ENCODE results near the gene CLEC4G.
"Not testable (repeated sequence)": the region's sequence is repeated elsewhere in the genome, so short reads cannot be mapped to it uniquely, and the experiment has no call there.

CLEC4G gene, protein sequence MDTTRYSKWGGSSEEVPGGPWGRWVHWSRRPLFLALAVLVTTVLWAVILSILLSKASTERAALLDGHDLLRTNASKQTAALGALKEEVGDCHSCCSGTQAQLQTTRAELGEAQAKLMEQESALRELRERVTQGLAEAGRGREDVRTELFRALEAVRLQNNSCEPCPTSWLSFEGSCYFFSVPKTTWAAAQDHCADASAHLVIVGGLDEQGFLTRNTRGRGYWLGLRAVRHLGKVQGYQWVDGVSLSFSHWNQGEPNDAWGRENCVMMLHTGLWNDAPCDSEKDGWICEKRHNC

DNA sequence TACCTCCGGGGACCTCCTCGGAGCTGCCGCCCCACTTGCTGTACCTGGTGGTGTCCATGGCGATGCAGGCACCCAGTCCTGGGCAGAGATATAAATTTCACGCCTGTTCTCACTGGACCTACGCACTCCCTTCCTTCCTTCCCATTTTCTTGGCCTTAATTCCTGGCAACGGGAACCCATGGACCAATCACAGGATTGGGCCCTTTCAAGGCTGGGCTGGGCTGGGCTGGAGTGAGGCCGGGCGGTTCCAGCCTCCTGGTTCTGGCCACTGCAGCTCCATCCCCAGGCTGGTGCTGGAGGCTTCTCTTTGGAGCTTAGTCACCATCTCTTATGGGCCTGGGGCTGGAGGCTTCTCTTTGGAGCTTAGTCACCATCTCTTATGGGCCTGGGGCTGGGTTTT, at the start of gene CLEC4G:
CLEC4G (minus strand) TSS at position 66 of the 400 bp plus-strand sequence; CDS start at position 58, 8 bp downstream.
- DNase-seq = no peak

DNA sequence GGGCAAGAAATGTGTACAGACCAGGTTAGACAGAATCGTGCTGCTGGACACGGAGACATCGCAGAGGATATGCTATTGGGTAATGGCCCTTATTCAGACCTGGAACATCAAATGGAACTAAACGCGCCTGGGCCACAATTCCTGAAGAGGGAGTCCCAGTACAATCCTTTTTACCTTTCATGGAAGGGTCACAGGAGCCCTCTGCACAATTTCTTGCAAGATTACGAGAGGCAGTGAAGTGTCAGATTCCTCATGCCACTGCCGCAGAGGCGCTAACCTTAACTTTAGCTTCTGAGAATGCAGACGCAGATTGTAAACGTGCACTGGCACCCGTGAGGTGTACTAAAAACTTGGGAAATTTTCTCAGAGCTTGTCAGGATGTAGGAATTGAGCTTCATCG, 49.2 kb upstream of the CLEC4G start:
- DNase-seq = no peak

DNA sequence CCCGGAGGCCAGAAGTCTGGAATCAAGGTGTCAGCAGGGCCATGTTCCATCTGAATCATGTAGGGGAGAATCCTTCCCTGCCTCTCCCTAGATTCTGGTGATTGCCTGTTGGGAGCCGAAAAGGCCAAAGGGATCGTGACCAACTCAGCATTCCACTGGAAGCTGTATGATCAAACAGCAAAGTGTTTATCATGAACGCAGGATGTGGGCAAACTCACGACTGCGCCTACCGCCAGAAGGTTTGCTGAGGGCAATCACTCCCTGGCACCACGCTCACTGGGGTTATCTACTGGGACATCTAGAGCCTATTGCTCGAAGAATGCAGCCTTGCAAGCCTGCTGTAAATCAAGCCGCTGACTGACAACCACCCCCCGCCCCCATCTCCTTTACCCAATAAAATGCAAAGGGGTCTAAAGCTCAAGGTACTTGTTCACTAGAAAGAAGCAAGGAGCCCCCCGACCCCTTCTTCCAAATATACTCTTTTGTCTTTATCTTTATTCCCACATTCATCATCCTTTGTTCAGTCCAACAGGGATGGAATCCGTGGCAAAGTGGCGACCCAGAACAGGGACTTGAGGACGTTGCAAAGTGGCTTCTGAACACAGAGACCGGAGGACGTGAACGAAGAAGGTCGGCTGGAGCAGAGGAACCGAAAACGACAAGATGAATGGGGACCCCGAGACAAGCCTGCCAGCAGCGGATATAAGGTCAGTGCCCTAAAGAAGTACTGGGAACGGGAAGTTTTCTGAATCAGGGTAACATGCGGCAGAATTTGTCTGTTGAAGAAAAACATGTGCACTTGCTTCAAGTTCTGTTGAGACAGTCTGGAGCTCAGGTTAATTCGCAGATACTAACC, 47.9 kb upstream of the CLEC4G start:
- DNase-seq = no peak

DNA sequence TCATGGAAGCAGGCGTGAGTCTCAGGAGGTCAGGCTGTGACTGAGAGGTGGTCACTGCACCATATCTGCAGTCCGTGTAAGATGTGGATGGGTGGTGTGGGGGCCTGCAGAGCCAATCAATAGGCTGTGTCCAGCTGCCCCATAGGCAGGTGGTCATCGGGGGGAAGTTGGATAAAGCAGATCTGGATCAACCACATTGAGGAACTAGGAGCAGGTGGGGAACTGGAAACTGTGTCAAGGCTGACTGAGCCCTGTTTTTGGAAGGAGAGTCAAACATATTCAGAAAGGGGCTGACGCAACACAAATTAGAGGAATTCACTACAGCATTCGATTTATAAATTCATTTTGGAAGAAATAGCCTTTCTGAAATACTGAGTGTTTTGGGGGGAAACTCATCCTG, 46.2 kb upstream of the CLEC4G start:
- DNase-seq = no peak

DNA sequence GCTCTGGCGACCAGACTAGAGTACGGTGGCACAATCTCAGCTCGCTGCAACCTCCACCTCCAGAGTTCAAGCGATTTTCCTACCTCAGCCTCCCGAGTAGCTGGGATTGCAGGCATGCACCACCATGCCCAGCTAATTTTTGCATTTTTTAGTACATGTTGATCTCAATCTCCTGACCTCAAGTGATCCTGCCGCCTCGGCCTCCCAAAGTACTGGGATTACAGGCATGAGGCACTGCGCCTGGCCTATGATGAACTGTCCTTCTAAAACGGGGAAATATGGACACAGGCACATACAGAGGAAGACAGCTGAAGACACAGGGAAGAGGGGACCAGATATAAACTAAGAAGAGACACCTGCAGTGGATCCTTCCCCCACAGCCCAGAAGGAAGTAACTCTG, 43.9 kb upstream of the CLEC4G start:
- DNase-seq = no peak

DNA sequence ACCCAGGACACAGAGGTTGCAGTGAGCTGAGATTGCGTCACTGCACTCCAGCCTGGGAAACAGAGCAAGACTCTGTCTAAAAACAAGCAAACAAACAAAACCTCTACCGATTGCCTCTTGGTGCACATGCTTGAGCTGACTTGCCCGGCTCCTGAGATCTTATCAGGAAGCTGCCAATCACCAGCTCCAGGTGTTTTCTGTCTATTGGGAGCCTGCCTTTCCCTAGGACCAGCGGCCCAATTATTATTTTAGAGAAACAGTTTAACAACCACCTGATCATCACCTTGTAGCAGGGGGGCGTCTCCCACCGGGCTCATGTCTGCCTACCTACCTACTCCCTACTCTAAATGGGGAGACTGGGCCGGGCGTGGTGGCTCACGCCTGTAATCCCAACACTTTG, 41.9 kb upstream of the CLEC4G start:
- no peak for DNase-seq

DNA sequence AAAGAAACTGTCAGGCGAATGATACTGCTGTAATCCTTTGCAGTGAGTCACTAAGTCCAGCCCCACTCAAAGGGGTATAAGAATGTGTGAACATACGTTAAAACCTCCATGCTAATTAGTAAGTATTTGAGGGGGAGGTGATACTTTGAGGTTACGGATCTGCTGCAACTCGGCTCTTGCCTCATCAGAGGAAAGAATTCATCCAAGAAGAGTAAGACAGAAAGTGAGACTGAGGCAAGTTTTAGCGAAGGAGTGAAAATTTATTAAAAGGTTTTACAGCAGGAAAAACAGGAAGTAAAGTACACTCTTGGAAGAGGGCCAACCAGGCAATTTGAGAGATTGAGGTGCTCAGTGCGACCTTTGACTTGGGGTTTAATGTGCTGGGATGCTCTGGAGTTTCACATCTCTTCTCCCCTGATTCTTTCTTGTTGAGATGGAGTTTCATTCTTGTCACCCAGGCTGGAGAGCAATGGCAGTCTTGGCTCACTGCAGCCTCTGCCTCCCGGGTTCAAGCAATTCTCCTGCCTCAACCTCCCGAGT, 40.9 kb upstream of the CLEC4G start:
- DNase-seq = no peak

DNA sequence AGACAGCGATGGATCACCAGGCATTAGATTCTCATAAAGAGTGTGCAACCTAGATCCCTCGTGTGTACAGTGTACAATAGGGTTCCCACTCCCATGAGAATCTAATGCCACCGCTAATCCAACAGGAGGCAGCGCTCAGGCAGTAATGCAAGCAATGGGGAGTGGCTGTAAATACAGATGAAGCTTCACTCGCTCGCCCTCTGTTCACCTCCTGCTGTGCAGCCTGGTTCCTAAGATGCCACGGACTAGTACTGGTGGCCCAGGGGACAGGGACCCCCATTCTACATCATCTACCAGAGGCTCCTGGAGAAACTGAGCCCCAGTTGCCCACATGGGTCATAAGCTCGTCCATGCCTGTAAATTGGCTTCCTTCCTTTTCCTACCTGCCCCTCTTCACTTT, 39.2 kb upstream of the CLEC4G start:
- DNase-seq = no peak

DNA sequence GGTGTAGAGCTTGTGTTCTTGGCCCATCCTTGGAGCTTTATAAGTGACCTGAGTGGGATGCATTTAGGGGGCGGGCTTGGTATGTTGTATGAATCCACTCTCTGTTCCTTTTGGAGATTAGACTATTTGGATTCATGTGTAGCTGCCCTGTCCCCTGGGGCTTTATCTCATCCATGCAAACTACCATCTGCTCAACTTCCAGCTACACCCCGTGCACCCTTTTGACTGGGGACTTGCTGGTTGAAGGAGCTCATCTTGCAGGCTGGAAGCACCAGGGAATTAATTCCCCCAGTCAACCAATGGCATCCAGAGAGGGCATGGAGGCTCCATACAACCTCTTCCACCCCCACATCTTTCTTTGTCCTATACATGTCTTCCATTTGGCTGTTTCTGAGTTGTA, 37.3 kb upstream of the CLEC4G start:
- DNase-seq = no peak

DNA sequence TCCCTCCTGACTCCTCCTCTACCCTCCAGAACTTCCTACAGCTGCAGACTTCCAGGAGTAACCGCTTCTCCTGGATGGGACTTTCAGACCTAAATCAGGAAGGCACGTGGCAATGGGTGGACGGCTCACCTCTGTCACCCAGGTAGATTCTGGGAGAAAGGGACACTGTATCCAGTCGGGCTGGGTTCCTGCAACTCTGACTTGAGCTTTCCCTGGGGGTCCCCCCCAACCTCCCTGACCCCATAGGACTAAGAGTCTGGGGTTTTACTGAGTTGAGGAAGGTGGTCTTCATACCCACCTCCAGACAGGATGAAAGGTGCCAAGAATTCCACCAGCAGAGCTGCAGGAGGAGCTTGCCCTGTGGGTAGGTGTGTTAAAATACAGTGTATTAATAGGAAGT, 35.6 kb upstream of the CLEC4G start:
- no peak for DNase-seq

DNA sequence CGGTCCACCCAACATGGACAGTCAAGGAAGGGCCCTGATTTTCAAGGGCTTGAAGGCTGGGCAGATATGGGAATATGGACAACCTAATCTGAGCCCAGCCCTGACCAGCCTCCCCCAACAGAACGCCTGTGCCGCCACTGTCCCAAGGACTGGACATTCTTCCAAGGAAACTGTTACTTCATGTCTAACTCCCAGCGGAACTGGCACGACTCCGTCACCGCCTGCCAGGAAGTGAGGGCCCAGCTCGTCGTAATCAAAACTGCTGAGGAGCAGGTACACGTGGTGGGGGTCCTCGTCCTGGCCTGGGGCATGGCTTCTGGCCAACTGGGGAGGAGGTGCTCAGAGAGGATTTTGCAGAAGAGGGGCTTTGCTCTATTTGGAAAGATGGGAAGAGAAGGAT, 34.6 kb upstream of the CLEC4G start:
- DNase-seq = no peak

DNA sequence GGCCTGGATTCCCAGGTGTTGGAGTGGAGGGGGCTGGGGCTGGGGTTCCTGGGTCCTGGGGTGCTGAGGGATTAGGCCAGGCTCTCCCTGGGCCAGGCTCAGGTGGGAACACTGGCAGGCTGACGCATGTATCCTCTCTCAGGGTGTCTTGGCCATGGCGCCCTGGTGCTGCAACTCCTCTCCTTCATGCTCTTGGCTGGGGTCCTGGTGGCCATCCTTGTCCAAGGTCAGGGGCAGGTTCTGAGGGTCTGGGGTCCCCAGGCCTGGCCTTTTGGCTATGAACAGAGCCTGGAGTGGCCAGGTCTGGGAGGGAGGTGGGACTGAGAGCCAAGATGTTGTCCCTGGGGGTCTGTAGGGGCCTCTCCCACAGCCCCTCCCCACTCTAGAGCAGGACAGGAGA, 33.1 kb upstream of the CLEC4G start:
- not testable (repeated sequence) for DNase-seq

DNA sequence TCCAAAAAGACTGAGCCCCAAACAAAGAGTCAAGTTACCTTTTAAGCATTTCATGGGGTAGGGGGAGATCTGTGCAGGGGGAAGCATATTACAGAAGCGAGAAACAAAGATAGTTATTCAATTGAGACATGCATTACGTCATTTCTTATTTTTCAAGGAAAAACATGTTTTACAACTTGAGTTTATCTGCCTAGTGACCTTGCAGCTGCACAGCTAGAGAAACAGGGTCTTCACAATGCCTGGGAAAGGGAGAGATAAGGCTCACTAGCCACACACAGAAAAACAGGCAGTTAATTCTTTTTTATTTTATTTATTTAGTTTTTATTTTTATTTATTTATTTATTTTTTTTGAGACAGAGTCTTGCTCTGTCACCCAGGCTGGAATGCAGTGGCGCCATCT, 32.2 kb upstream of the CLEC4G start:
- DNase-seq = not testable (repeated sequence)

DNA sequence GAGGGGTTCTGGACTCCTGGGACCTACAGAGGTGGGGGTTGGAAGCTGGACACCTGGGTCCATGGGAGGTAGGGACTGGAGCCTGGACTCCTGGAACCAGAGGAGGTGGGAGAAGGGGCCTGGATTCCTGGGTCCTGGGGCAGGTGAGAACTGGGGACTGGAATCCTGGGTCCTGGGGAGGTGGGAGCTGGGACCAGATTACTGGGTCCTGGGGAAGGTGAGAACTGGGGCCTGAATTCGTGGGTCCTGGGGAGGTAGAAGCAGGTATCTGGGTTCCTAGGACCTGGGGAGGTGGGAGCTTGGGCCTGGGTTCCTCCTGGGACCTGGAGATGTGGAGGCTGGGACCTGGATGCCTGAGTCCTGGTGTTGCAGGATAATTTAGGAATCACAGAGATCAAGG, 31.8 kb upstream of the CLEC4G start:
- no peak for DNase-seq

DNA sequence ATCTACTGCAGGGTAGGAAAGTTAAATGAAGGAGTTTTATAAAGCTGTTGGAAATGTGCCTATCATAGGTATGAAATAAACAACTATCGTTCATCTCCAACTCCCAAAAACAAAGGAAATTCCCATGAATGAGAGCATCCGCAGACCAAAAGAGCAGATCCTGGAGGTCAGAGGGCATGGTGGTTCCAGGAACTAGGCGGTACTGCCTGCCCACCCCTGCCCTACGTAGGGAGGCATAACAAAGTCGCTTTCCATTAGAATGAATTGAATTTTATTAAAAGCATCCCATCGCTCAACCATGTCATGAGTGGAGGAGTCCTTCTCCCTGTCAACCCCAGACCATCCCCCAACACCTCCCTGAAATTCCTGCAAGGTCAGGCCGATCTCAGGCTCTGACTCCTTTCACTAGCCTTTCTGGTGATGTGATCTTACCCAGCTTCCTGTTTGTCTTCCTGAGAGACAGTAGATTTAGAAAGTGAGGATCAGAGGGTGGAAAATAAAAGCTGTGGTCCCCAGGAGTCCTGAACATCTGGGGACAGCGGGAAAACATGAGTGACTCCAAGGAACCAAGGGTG, 30.9 kb upstream of the CLEC4G start, which contains the start of gene CLEC4M:
CLEC4M (plus strand) TSS at position 525 of the 575 bp plus-strand sequence; CDS start at position 549, 24 bp downstream.
- DNase-seq = no peak

DNA sequence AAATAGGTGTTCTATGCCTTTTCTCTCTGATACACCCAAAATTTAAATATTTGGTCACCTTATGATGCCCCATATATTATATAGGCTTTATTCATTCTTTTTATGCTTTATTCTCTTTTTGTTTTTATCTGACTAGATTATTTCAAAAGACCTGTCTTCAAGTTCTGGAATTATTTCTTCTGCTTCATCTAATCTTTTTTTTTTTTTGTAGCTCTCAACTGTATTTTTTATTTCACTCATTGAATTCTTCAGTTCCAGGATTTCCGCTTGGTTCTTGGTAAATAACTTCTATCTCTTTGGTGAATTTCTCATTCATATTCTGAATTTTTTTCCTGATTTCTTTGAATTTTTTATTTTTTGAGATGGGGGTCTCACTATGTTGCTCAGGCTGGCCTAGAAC, 27.2 kb upstream of the CLEC4G start:
- no peak for DNase-seq

DNA sequence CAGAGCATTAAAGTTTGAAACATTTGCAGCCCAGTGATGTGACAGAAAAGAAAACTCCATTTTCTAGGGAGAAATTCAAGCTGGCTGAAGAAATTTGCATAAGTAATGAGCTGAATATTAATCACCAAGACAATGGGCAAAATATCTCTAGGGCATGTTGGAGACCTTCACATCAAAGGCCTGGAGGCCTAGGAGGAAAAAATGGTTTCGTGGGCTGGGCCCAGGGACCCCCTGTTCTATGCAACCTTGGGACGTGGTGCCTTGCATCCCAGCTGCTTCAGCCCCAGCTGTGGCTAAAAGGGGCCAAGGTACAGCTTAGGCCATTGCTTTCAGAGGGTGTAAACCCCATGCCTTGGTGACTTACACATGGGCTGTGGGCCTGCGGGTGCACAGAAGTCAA, 25.4 kb upstream of the CLEC4G start:
- DNase-seq = no peak

DNA sequence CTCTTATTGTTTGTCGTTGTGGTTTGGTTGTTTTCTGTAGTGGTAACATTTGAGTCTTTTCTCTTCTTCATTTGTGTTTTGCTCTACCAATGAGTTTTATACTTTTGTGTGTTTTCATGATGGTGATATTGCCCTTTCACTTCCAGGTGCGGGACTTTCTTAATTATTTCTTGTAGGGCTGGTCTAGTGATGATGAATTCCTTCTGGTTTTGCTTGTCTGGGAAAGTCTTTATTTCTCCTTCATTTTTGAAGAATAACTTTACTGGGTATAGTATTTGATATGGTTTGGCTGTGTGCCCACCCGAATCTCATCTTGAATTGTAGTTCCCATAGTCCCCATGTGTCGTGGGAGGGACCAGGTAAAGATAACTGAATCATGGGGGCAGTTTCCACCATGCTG, 24.3 kb upstream of the CLEC4G start:
- no peak for DNase-seq

DNA sequence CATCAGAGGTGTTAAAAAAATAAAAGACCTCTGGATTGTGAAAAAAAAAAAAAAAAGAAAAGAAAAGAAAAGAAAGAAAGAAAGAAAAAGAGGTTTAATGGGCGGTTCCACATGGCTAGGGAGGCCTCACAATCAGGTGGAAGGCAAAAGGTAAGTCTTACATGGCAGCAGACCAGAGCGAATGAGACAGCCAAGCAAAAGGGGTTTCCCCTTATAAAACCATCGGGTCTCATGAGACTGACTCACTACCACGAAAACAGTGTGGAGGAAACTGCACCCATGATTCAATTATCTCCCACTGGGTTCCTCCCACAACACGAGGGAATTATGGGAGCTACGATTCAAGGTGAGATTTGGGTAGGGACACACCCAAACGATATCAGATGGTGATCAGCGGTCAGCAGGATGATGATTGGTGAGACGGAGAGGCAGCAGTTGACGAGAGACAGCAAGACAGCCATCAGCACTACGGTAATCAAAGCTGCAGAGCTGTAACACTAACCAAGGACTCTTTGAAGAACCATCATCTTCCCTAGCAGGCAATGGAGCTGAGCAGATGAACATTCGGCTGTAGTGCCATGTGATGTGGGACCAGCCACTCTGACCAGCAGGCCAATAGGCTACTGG, 19.4 kb upstream of the CLEC4G start:
- no peak for DNase-seq

DNA sequence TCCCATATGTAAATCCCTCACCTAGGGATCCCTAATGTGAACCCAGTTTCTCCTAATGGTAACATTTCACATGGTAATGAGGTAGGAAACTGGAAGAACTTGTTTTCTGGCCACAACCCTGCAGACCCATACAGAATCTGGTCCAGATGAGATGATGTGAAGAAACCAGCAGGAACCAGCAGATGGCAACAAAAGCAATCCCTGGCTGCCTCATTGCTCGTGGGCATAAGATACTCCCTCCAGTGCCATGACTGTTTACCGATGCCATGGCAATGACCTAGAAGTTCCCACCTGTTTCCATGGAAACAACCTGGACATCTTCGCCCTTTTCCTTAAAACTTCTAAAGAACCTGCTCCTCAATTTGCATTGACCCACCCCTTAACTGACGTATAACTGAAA, 16.8 kb upstream of the CLEC4G start:
- DNase-seq = no peak

DNA sequence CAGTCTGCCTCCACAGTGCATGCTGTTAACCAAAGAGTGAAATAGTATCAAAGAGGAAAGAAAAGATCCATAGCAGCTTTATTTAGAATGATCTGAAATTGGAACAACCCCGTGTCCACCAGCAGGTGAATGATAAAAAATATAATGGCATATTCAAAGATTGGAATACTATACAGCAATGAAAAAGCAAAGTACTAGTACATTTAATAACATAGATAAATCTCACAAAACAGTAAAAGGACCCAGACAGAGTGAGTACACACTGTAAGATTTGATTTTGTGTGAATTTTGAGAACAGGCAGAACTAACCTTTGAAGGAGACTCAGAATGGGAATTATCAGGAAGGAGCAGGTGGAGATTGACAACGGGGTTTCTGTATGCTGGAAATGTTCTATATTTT, 16.3 kb upstream of the CLEC4G start:
- no peak for DNase-seq

DNA sequence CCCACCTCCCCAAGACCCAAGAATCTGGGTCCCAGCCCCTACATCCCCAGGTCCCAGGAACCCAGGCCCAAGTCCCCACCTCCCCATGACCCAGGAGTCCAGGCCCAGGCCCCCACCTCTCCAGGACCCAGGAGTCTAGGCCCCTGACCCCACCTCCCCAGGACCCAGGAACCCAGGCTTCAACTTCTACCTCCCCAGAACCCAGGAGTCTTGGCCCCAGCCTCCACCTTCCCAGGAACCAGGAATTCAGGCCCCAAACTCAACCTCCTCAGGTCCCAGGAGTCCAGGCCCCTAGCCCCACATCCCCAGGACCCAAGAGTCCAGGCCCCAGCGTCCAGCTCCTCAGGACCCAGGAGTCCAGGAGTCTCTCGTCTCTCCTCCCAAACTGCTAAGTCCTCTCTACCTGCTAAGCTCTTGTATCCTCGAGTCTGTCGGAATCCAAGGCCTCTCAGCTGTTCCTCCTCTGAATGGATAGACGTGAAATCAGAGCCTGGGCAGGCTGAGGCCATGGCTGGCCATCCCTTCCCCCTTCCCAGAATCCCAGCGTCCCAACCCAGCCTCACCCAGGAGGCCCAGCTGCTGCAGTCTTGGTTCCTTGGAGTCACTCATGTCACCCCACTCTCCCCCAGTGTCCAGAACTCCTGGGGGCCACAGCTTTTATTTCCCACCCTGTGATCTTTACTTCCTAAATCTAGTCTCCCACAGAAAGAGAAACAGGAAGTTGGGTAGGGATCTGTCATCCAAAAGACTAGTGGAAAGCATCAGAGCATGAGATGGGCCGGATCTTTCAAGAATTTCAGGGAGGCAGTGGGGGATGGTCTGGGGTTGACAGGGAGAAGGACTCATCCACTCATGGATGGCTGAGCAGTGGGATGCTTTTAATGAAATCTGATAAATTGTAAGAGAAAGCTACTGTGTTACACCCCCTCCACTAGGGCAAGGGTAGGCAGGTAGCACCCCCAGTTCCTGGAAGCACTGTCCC, 15.3 kb upstream of the CLEC4G start, which contains the start of gene CD209:
CD209 (minus strand) TSS at position 632 of the 982 bp plus-strand sequence; CDS start at position 609, 23 bp downstream.
- no peak for DNase-seq
